ENCODE data around the gene LRRC3.

GRCh38 chr21:44477131-44477530 is 21.8 kb downstream of the LRRC3 start:
- TF ChIP-seq CTCF (IDR thresholded peaks at IDR 0.05; ENCODE audit: low read length) (no peak), EZH2phosphoT487 (IDR thresholded peaks at IDR 0.05; ENCODE audit: low read length) (no peak)

Data from MM.1S (cell line).